Fibroblast of mammary gland (primary cell): ENCODE results near the gene EGR1.
A peak's percentile ranks its signal among the peaks of the same experiment; 100 is the strongest.

ENCODE experiments used
- DNase-seq: peaks from one replicate; pipeline ENCODE4 v3.0.0-alpha.2; 2010; ENCODE audit warnings: low read depth
- H3K4me3 ChIP-seq: 2 replicates; pipeline ENCODE4 v1.5.1; 2011; ENCODE audit warnings: low read depth, mild to moderate bottlenecking, low read length, moderate library complexity; ENCODE audit not compliant: control insufficient read depth
- CTCF ChIP-seq: conservative IDR thresholded peaks from 2 replicates; pipeline ENCODE4 v1.5.1; 2011; ENCODE audit warnings: low read depth, low read length, inconsistent platforms; ENCODE audit not compliant: control insufficient read depth, insufficient read depth

Gene EGR1

GRCh38 chr5:138439477-138440158, 25.7 kb upstream of the EGR1 start:
- no peak for DNase-seq
- TF ChIP-seq CTCF: no peak
- peak overlapping the region; percentile 52 for H3K4me3 ChIP-seq

DNA sequence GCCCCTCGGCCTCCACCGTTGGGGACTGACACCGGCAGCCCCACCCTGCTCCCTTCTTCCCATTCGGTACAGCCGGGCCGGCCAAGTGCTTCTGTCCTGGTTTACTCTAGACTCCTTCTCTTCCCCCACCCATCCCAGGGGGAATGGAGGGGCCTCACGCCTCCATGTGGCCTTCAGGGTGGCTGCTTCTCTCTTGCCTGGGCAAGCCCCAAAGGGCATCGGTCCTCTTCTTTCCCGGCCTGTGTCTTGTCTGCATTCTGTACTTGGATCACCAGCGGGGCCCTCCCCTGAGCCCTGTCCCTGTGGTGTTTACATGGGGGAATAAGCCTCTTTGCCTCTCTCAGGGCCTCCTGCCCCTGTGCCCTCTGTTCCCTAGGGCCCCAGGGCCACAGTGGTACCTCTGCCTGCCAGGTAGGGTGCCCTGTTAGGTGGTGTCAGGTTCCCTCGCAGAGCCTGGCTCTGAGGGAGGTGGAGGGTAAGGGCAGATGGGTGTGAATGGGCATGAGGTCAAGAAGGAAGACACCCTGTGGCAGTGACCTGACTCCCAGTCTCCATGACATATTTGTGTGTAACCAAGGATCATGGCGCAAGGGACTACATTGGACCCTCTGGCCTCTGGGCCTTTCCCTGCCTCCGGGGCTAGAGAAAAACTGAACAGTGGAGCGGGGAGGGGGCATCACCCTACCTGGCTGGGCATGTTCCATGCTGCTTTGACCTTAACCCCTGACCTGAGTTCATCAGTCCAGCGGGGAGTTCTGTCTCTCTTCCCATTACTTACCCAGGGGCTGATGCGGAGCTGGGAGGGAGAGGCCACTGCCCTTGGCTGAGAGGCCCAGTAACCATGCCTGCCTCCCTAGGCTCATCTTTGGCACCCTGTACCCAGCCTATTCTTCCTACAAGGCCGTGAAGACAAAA, 24.9 kb upstream of the EGR1 start:
- DNase-seq: no peak
- no peak overlapping the region for H3K4me3 ChIP-seq
- TF ChIP-seq CTCF: no peak

DNA sequence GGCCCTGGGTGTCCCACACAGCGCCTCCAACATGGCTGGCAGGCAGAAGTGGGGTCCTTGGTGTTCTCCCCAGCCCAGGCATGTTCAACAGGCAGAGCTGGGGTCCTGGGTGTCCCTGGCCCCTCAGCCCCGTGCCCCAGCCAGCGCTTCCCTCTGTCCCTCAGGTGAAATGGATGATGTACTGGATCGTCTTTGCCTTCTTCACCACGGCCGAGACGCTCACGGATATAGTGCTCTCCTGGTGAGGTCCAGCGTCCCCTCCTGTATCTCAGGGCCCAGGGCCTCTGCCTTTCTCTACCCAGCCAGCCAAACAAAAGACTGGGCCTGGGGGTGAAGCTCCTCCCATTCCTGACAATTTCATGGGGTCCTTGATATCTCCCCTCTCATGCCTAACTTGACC, 24.1 kb upstream of the EGR1 start:
- H3K4me3 ChIP-seq: no peak overlapping the region
- DNase-seq: no peak
- TF ChIP-seq CTCF: no peak

GRCh38 chr5:138444078-138444773, 21.1 kb upstream of the EGR1 start:
- TF ChIP-seq CTCF: no peak
- no peak for DNase-seq
- no peak overlapping the region for H3K4me3 ChIP-seq

- DNase-seq: no peak
Observed at GRCh38 chr5:138444774-138445546, 20.3 kb upstream of the EGR1 start.

More at GRCh38 chr5:138444774-138445546, 20.3 kb upstream of the EGR1 start:
- no peak overlapping the region for H3K4me3 ChIP-seq
- no peak for TF ChIP-seq CTCF
